ENCODE measurements around the gene PHF21A. TPM values are rescaled to one million over a fixed set of nuclear protein-coding genes. Genes with fewer than 3 reads are reported as not detected.

PHF21A gene
- total and polyA plus RNA-seq, 2 of the 8 experiments (the other 6 are each of a cell fraction or from before 2014, with no cell fraction given), result 17.6 to 40.3 TPM

DNA sequence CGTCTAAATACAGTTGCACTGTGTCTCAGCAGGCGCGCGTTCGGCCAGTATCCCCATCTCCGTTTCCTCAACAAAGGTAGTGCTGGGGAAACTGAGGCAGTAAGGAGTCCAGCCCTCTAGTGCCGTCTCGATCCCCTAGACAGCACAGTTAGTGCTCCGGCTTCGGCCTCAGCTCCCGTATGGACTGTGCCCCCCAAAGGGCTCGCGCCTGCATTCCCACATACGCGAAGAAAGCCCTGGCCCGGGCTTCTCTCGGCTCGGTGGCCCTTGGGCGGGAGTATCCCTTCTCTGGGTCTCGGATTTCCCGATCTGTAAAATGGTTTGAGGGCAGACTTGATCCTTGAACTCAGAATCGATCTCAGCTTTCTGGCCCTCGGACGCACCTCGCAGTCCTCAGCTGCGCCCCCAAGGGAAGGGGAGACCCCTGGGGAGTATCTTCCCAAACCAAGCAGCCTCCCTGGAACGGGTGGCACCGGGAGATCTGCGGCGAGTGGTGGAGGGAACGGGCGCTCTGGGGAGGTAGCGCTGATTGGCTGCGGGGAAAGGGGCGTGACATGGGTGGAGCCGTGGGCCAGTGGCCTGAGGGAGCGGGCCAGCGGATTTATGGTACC is 202.8 kb downstream of the PHF21A start (continued):
- TF ChIP-seq KDM4A (IDR thresholded peaks at IDR 0.05; ENCODE audit: low read depth, low read length, severe bottlenecking) (no peak), SIRT6 (IDR thresholded peaks at IDR 0.05; ENCODE audit: low read length) (no peak), MAFK (IDR thresholded peaks at IDR 0.05; ENCODE audit: low read depth, low read length) (no peak), TCF12 (IDR thresholded peaks at IDR 0.05; ENCODE audit: low read depth, low read length) (no peak), TEAD4 (IDR thresholded peaks at IDR 0.05; ENCODE audit: low read depth, low read length) (no peak), RAD21 (IDR thresholded peaks at IDR 0.05 in 1 of 2, conservative IDR thresholded peaks at IDR 0.05 in 1 of 2; ENCODE audit: low read depth in 2 of 2, low read length in 2 of 2) (no peak), KDM5A (IDR thresholded peaks at IDR 0.05; ENCODE audit: low read length) (no peak), SP4 (IDR thresholded peaks at IDR 0.05; ENCODE audit: low read length) (no peak), NANOG (IDR thresholded peaks at IDR 0.05; ENCODE audit: insufficient read depth, low read depth, low read length, poor library complexity, severe bottlenecking) (no peak), BCL11A (IDR thresholded peaks at IDR 0.05; ENCODE audit: low read depth in 2 of 2, low read length in 2 of 2) (no peak), CREB1 (IDR thresholded peaks at IDR 0.05) (no peak)
- TF ChIP-seq, protein P1, sequence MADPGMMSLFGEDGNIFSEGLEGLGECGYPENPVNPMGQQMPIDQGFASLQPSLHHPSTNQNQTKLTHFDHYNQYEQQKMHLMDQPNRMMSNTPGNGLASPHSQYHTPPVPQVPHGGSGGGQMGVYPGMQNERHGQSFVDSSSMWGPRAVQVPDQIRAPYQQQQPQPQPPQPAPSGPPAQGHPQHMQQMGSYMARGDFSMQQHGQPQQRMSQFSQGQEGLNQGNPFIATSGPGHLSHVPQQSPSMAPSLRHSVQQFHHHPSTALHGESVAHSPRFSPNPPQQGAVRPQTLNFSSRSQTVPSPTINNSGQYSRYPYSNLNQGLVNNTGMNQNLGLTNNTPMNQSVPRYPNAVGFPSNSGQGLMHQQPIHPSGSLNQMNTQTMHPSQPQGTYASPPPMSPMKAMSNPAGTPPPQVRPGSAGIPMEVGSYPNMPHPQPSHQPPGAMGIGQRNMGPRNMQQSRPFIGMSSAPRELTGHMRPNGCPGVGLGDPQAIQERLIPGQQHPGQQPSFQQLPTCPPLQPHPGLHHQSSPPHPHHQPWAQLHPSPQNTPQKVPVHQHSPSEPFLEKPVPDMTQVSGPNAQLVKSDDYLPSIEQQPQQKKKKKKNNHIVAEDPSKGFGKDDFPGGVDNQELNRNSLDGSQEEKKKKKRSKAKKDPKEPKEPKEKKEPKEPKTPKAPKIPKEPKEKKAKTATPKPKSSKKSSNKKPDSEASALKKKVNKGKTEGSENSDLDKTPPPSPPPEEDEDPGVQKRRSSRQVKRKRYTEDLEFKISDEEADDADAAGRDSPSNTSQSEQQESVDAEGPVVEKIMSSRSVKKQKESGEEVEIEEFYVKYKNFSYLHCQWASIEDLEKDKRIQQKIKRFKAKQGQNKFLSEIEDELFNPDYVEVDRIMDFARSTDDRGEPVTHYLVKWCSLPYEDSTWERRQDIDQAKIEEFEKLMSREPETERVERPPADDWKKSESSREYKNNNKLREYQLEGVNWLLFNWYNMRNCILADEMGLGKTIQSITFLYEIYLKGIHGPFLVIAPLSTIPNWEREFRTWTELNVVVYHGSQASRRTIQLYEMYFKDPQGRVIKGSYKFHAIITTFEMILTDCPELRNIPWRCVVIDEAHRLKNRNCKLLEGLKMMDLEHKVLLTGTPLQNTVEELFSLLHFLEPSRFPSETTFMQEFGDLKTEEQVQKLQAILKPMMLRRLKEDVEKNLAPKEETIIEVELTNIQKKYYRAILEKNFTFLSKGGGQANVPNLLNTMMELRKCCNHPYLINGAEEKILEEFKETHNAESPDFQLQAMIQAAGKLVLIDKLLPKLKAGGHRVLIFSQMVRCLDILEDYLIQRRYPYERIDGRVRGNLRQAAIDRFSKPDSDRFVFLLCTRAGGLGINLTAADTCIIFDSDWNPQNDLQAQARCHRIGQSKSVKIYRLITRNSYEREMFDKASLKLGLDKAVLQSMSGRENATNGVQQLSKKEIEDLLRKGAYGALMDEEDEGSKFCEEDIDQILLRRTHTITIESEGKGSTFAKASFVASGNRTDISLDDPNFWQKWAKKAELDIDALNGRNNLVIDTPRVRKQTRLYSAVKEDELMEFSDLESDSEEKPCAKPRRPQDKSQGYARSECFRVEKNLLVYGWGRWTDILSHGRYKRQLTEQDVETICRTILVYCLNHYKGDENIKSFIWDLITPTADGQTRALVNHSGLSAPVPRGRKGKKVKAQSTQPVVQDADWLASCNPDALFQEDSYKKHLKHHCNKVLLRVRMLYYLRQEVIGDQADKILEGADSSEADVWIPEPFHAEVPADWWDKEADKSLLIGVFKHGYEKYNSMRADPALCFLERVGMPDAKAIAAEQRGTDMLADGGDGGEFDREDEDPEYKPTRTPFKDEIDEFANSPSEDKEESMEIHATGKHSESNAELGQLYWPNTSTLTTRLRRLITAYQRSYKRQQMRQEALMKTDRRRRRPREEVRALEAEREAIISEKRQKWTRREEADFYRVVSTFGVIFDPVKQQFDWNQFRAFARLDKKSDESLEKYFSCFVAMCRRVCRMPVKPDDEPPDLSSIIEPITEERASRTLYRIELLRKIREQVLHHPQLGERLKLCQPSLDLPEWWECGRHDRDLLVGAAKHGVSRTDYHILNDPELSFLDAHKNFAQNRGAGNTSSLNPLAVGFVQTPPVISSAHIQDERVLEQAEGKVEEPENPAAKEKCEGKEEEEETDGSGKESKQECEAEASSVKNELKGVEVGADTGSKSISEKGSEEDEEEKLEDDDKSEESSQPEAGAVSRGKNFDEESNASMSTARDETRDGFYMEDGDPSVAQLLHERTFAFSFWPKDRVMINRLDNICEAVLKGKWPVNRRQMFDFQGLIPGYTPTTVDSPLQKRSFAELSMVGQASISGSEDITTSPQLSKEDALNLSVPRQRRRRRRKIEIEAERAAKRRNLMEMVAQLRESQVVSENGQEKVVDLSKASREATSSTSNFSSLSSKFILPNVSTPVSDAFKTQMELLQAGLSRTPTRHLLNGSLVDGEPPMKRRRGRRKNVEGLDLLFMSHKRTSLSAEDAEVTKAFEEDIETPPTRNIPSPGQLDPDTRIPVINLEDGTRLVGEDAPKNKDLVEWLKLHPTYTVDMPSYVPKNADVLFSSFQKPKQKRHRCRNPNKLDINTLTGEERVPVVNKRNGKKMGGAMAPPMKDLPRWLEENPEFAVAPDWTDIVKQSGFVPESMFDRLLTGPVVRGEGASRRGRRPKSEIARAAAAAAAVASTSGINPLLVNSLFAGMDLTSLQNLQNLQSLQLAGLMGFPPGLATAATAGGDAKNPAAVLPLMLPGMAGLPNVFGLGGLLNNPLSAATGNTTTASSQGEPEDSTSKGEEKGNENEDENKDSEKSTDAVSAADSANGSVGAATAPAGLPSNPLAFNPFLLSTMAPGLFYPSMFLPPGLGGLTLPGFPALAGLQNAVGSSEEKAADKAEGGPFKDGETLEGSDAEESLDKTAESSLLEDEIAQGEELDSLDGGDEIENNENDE (IDR thresholded peaks at IDR 0.05; ENCODE audit: insufficient replicate concordance, low read length), result no peak
